K562 (cell line): ENCODE data around the gene SLC30A1. TPM values are rescaled to one million over a fixed set of nuclear protein-coding genes. Genes with fewer than 3 reads are reported as not detected.

Source experiments
- ARID1B ChIP-seq: fragments of 450-650 bp; IDR thresholded peaks from 2 replicates; pipeline ENCODE4 v1.6.1; 2016; ENCODE audit warnings: antibody characterized with exemption, mild to moderate bottlenecking, inconsistent platforms
- ATF7 ChIP-seq: fragments of 450-650 bp; IDR thresholded peaks from 2 replicates; pipeline ENCODE4 v1.7.1; 2014; ENCODE audit warnings: mild to moderate bottlenecking, moderate library complexity
- ETS2 ChIP-seq: IDR thresholded peaks from 2 replicates; pipeline ENCODE4 v1.6.1; 2016; ENCODE audit warnings: borderline replicate concordance, missing genetic modification characterization, mild to moderate bottlenecking, moderate library complexity, missing compliant biosample characterization; ENCODE audit not compliant: poor library complexity, severe bottlenecking
- HES1 ChIP-seq: fragments of 450-650 bp; IDR thresholded peaks from 2 replicates; pipeline ENCODE4 v1.6.1; 2016; ENCODE audit warnings: low read depth, mild to moderate bottlenecking, moderate library complexity
- KDM4B ChIP-seq, 2 experiments: fragments of 450-650 bp in 1 of 2; sonication (generic) in 1 of 2; IDR thresholded peaks; 2 replicates each; pipeline ENCODE4 v1.6.1; 2016 to 2017; ENCODE audit warnings: borderline replicate concordance in 2 of 2, antibody characterized with exemption in 1 of 2, low read depth in 1 of 2, mild to moderate bottlenecking in 1 of 2
- KLF13 ChIP-seq: fragments of 450-650 bp; IDR thresholded peaks from 2 replicates; pipeline ENCODE4 v1.6.1; 2016; ENCODE audit warnings: missing genetic modification characterization, low read depth, mild to moderate bottlenecking, missing compliant biosample characterization, moderate library complexity, borderline replicate concordance
- NR2C2 ChIP-seq, 2 experiments: fragments of 200-800 bp in 1 of 2; sonication (Bioruptor generic) in 1 of 2; sonication (generic) in 1 of 2; formaldehyde crosslinking in 1 of 2; IDR thresholded peaks; 2 replicates each; pipeline versions ENCODE4 v1.6.1 to v1.8.0; 2016 to 2022; ENCODE audit warnings: mild to moderate bottlenecking in 1 of 2, missing compliant biosample characterization in 1 of 2, missing genetic modification characterization in 1 of 2, missing genetic modification reagents in 1 of 2
- RERE ChIP-seq: sonication (generic); formaldehyde crosslinking; IDR thresholded peaks from 2 replicates; pipeline ENCODE4 v1.8.0; 2023; ENCODE audit warnings: missing genetic modification reagents, mild to moderate bottlenecking, borderline replicate concordance
- U2AF2 ChIP-seq: fragments of 200-400 bp; formaldehyde crosslinking; optimal IDR thresholded peaks from 2 replicates; pipeline ENCODE3; 2017; ENCODE audit warnings: low read depth, mild to moderate bottlenecking, low read length
- ZBTB1 ChIP-seq: sonication (generic); formaldehyde crosslinking; IDR thresholded peaks from 2 replicates; pipeline ENCODE4 v1.8.1; 2023; ENCODE audit warnings: missing genetic modification reagents, low read depth, mild to moderate bottlenecking, borderline replicate concordance
- ZFX ChIP-seq: sonication (generic); formaldehyde crosslinking; IDR thresholded peaks from 2 replicates; pipeline ENCODE4 v1.8.0; 2022; ENCODE audit warnings: mild to moderate bottlenecking, missing genetic modification reagents, moderate library complexity
- ZNF398 ChIP-seq: fragments of 250-450 bp; sonication (Bioruptor Pico); IDR thresholded peaks from 2 replicates; pipeline ENCODE4 v1.8.0; 2021; ENCODE audit warnings: moderate library complexity, mild to moderate bottlenecking, inconsistent platforms
- polyA plus RNA-seq, 8 experiments: library from polyadenylated mRNA; depleted of rRNA in 4 of 8; stranded (reverse) in 5 of 8; unstranded in 3 of 8; fragments of >200 nt; fragmentation: Nextera tagmentation in 2 of 8; fragmentation: Illumina TruSeq in 1 of 8; extraction: Ambion mirVana in 2 of 8; extraction: Trizol in 1 of 8; gene quantifications; 2 replicates each; pipeline versions ENCODE4 v1.2.1 to v1.2.3, GENCODE V29; 2011 to 2014; ENCODE audit warnings: inconsistent platforms in 1 of 8, missing spikeins in 1 of 8
- total RNA-seq, 7 experiments: library from RNA; depleted of rRNA in 6 of 7; stranded (reverse); fragments of >200 nt in 6 of 7; fragmentation: Illumina TruSeq in 2 of 7; extraction: Trizol in 2 of 7; gene quantifications; 2 replicates each; pipeline versions ENCODE4 v1.2.1 to v1.2.3, GENCODE V29; 2011 to 2021; ENCODE audit warnings: low replicate concordance in 1 of 7
- TF ChIP-seq, protein P1 (sequence below): sonication (generic); formaldehyde crosslinking; IDR thresholded peaks from 2 replicates; pipeline ENCODE4 v1.8.1; 2023; ENCODE audit warnings: mild to moderate bottlenecking, missing genetic modification reagents
- TF ChIP-seq, protein P2 (sequence below): fragments of 250-450 bp; sonication (Bioruptor Pico); IDR thresholded peaks from 2 replicates; pipeline ENCODE4 v1.4.0; 2020; ENCODE audit warnings: mild to moderate bottlenecking

SLC30A1 gene
- total and polyA plus RNA-seq, 9 of the 15 experiments (the other 6 are each of a cell fraction or from before 2014, with no cell fraction given): 4.1 to 14.4 (median 6.6) TPM

GRCh38 chr1:211549092-211549711 lies 29.8 kb downstream of the SLC30A1 start (continued):
- TF ChIP-seq RERE: no peak
- no peak for TF ChIP-seq U2AF2
- no peak for TF ChIP-seq HES1
- TF ChIP-seq, protein P1, sequence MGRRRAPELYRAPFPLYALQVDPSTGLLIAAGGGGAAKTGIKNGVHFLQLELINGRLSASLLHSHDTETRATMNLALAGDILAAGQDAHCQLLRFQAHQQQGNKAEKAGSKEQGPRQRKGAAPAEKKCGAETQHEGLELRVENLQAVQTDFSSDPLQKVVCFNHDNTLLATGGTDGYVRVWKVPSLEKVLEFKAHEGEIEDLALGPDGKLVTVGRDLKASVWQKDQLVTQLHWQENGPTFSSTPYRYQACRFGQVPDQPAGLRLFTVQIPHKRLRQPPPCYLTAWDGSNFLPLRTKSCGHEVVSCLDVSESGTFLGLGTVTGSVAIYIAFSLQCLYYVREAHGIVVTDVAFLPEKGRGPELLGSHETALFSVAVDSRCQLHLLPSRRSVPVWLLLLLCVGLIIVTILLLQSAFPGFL (CRISPR knock-in tag): peak; percentile 70; the same call in 1 of the 2 replicates
- TF ChIP-seq KDM4B (IDR thresholded peaks at IDR 0.05; ENCODE audit: borderline replicate concordance in 2 of 2, low read depth in 1 of 2): 0 out of 4 replicates have a peak, but pooled peaks of 1 of the 2 experiments have one; percentile 7
- TF ChIP-seq, protein P2, sequence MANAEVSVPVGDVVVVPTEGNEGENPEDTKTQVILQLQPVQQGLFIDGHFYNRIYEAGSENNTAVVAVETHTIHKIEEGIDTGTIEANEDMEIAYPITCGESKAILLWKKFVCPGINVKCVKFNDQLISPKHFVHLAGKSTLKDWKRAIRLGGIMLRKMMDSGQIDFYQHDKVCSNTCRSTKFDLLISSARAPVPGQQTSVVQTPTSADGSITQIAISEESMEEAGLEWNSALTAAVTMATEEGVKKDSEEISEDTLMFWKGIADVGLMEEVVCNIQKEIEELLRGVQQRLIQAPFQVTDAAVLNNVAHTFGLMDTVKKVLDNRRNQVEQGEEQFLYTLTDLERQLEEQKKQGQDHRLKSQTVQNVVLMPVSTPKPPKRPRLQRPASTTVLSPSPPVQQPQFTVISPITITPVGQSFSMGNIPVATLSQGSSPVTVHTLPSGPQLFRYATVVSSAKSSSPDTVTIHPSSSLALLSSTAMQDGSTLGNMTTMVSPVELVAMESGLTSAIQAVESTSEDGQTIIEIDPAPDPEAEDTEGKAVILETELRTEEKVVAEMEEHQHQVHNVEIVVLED (CRISPR knock-in tag): 0 out of 2 replicates have a peak, but pooled peaks have one; percentile 13
- no peak for TF ChIP-seq NR2C2 (CRISPR knock-in tag; IDR thresholded peaks at IDR 0.05)
- peak; percentile 10; the same call in 1 of the 2 replicates for TF ChIP-seq NR2C2 (tag; IDR thresholded peaks at IDR 0.05)
- TF ChIP-seq KLF13: 0 out of 2 replicates have a peak, but pooled peaks have one; percentile 3
- TF ChIP-seq ZNF398: no peak
- TF ChIP-seq ETS2 (tag): no peak
- 0 out of 2 replicates have a peak, but pooled peaks have one; percentile 4 for TF ChIP-seq ATF7
- TF ChIP-seq ZFX (CRISPR knock-in tag): 0 out of 2 replicates have a peak, but pooled peaks have one; percentile 2
- TF ChIP-seq ARID1B: no peak
- no peak for TF ChIP-seq ZBTB1
